Tibial artery (tissue), 4 donors: ENCODE measurements around the gene TFIP11.

Source experiments
- DNase-seq, 2 donors: peaks; one replicate each; pipeline ENCODE4 v3.0.0-alpha.2; 2019
- H3K27ac ChIP-seq, 2 donors: fragments of 200-600 bp; sonication (generic) in 1 of 2; 1 replicate in 1 of 2; 2 replicates in 1 of 2; pipeline ENCODE4 v1.5.1; 2018 to 2019; ENCODE audit warnings: mild to moderate bottlenecking in 1 of 2
- H3K27me3 ChIP-seq, 2 donors: fragments of 200-600 bp; sonication (generic) in 1 of 2; one replicate each; pipeline versions ENCODE4 v1.5.1 to v1.6.0; 2016 to 2019
- H3K36me3 ChIP-seq, 3 donors: fragments of 200-600 bp; sonication (generic) in 2 of 3; one replicate each; pipeline ENCODE4 v1.5.1; 2016 to 2019; ENCODE audit warnings: mild to moderate bottlenecking in 2 of 3
- H3K4me1 ChIP-seq, 4 donors: fragments of 200-600 bp; sonication (generic) in 2 of 4; 1 replicate in 3 of 4; 2 replicates in 1 of 4; pipeline ENCODE4 v1.5.1; 2016 to 2019
- H3K4me3 ChIP-seq, 2 donors: fragments of 200-600 bp; sonication (generic) in 1 of 2; 1 replicate in 1 of 2; 2 replicates in 1 of 2; pipeline ENCODE4 v1.5.1; 2018 to 2019; ENCODE audit warnings: mild to moderate bottlenecking in 2 of 2
- H3K9me3 ChIP-seq, 3 donors: fragments of 200-600 bp; sonication (generic) in 1 of 3; one replicate each; pipeline ENCODE4 v1.5.1; 2016 to 2019
- CTCF ChIP-seq, 2 experiments: fragments of 200-600 bp in 1 of 2; fragments of 450-650 bp in 1 of 2; IDR thresholded peaks; one replicate each; pipeline ENCODE4 v1.5.1; 2017 to 2019; ENCODE audit warnings: antibody characterized with exemption in 2 of 2, mild to moderate bottlenecking in 1 of 2, moderate library complexity in 1 of 2
- intact Hi-C: fragments of 100-400 bp; cut with DNase I; formaldehyde crosslinking; loops from one replicate; pipeline ENCODE4 v1.15.0; 2023; ENCODE audit warnings: low total_unique reads

Gene TFIP11

GRCh38 chr22:26547426-26547825 is 35.2 kb upstream of the TFIP11 start:
- TF ChIP-seq CTCF (IDR thresholded peaks at IDR 0.05) = no peak
- intact Hi-C loops = no loop called here
- no peaks in the 10 kb centered on the region for H3K9me3 ChIP-seq
- no peak overlapping the region for H3K27ac ChIP-seq
- peaks cover 0 to 19% (median 14%) of the 10 kb centered on the region in 4 donors for H3K4me1 ChIP-seq
- no peaks in the 10 kb centered on the region for H3K27me3 ChIP-seq
- no peaks in the 10 kb centered on the region for H3K36me3 ChIP-seq
- no peak for DNase-seq
- H3K4me3 ChIP-seq = no peak overlapping the region

DNA sequence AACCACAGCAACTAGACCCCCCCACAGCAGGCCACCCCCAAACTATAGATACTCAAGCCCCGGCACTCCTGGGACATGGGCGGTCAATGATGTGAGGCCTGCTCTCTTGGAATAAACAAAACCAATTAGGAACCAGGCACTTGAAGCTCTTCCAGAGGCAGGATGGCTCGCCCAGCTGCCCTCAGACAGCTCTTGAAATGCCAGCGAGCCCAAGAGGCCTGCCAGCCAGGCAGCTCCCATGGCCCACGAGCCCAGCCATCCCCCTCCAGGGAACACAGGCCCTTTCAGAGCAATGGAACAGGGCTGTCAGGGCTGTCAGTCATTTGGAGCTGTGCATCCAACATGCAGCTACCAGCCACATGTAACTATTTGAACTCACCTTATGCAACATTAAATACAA is 34.0 kb upstream of the TFIP11 start:
- intact Hi-C loops = no loop called here
- Histone ChIP-seq H3K36me3 (peaks cover 0 to 4% (median under 1%) of the 10 kb centered on the region in 3 donors), H3K4me3 (no peak overlapping the region), H3K27me3 (no peaks in the 10 kb centered on the region), H3K27ac (no peak overlapping the region), H3K9me3 (no peaks in the 10 kb centered on the region), H3K4me1 (peaks cover 0 to 15% (median 13%) of the 10 kb centered on the region in 4 donors)
- no peak for DNase-seq
- no peak for TF ChIP-seq CTCF (IDR thresholded peaks at IDR 0.05)

GRCh38 chr22:26545827-26546226 is 33.6 kb upstream of the TFIP11 start:
- DNase-seq = no peak
- no peaks in the 10 kb centered on the region for H3K27me3 ChIP-seq
- TF ChIP-seq CTCF (IDR thresholded peaks at IDR 0.05) = no peak
- H3K4me3 ChIP-seq = no peak overlapping the region
- H3K4me1 ChIP-seq = peaks cover 0 to 10% (median 8%) of the 10 kb centered on the region in 4 donors
- H3K27ac ChIP-seq = no peak overlapping the region
- intact Hi-C loops = no loop called here
- H3K9me3 ChIP-seq = no peaks in the 10 kb centered on the region
- H3K36me3 ChIP-seq = peaks cover 1 to 9% (median 5%) of the 10 kb centered on the region in 3 donors

GRCh38 chr22:26545385-26545784 is 33.1 kb upstream of the TFIP11 start:
- no peak for DNase-seq
- no peak for TF ChIP-seq CTCF (IDR thresholded peaks at IDR 0.05)
- Histone ChIP-seq H3K36me3 (peaks cover 4 to 13% (median 9%) of the 10 kb centered on the region in 3 donors), H3K4me3 (no peak overlapping the region), H3K4me1 (peaks cover 0 to 6% (median 5%) of the 10 kb centered on the region in 4 donors), H3K27me3 (no peaks in the 10 kb centered on the region), H3K27ac (no peak overlapping the region), H3K9me3 (no peaks in the 10 kb centered on the region)
- intact Hi-C loops = no loop called here

DNA sequence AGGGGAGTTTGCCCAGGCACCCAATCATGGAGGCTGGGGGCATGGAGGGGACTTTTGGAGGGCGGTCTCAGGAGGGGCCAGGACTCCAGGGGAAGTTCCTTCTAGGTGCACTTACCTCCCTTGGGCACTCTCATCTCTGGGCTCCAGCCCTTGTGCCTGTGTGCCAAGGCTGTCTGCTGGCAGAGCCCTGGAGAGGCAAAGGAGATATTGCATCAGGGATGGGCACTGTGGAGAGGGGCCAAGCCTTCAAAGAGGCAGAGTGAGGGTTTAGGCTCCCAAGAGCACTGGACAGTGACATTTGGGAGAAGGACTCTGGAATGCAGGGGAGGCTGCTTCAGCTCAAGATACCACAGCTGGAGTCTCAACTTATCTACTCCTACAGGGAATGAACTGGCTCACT is 32.2 kb upstream of the TFIP11 start:
- no peaks in the 10 kb centered on the region for H3K9me3 ChIP-seq
- H3K27me3 ChIP-seq = no peaks in the 10 kb centered on the region
- no peak for DNase-seq
- peaks cover 4 to 17% (median 13%) of the 10 kb centered on the region in 3 donors for H3K36me3 ChIP-seq
- H3K4me1 ChIP-seq = no peaks in the 10 kb centered on the region
- TF ChIP-seq CTCF (IDR thresholded peaks at IDR 0.05) = no peak
- H3K4me3 ChIP-seq = no peak overlapping the region
- intact Hi-C loops = no loop called here
- no peak overlapping the region for H3K27ac ChIP-seq

GRCh38 chr22:26542831-26543230 is 30.6 kb upstream of the TFIP11 start:
- intact Hi-C loops = no loop called here
- Histone ChIP-seq H3K9me3 (no peaks in the 10 kb centered on the region), H3K36me3 (peaks cover 4 to 17% (median 13%) of the 10 kb centered on the region in 3 donors), H3K4me1 (no peaks in the 10 kb centered on the region), H3K27ac (no peak overlapping the region), H3K4me3 (no peak overlapping the region), H3K27me3 (no peaks in the 10 kb centered on the region)
- peak in 1 of 2 donors; percentile 55 for DNase-seq
- no peak for TF ChIP-seq CTCF (IDR thresholded peaks at IDR 0.05)
